ENCODE data around the gene AGFG2. TPM values are rescaled to one million over a fixed set of nuclear protein-coding genes. Genes with fewer than 3 reads are reported as not detected.
A peak's percentile ranks its signal among the peaks of the same experiment; 100 is the strongest.
"Not testable (repeated sequence)": the region's sequence is repeated elsewhere in the genome, so short reads cannot be mapped to it uniquely, and the experiment has no call there.

Gene AGFG2
- total RNA-seq, result 25.5 and 74.2 TPM in 2 replicates

- DNase-seq (ENCODE audit: low read depth in 2 of 2), result peak; percentile 100
These were observed at the start of gene AGFG2 for GRCh38 chr7:100538654-100539435. TSS of gene AGFG2 (plus strand) at chr7:100539203. CDS start at chr7:100539347, 144 bp downstream.

GRCh38 chr7:100489824-100490223 lies 49.2 kb upstream of the AGFG2 start:
- DNase-seq (ENCODE audit: low read depth in 2 of 2), result peak; percentile 78 to 86

GRCh38 chr7:100490483-100491191 lies 48.4 kb upstream of the AGFG2 start:
- DNase-seq (ENCODE audit: low read depth in 2 of 2), result no peak

GRCh38 chr7:100491192-100491578 lies 47.8 kb upstream of the AGFG2 start:
- no peak for DNase-seq (ENCODE audit: low read depth in 2 of 2)

GRCh38 chr7:100492738-100493475 lies 46.1 kb upstream of the AGFG2 start:
- no peak for DNase-seq (ENCODE audit: low read depth in 2 of 2)

- DNase-seq (ENCODE audit: low read depth in 2 of 2), result peak; percentile 52 to 59
These were observed 45.3 kb upstream of the AGFG2 start for GRCh38 chr7:100493476-100494264.

GRCh38 chr7:100496509-100496908 lies 42.5 kb upstream of the AGFG2 start:
- DNase-seq (ENCODE audit: low read depth in 2 of 2), result no peak

- DNase-seq (ENCODE audit: low read depth in 2 of 2), result not testable (repeated sequence)
These were observed 38.3 kb upstream of the AGFG2 start for GRCh38 chr7:100500743-100501142.

GRCh38 chr7:100504031-100504430 lies 35.0 kb upstream of the AGFG2 start:
- not testable (repeated sequence) for DNase-seq (ENCODE audit: low read depth in 2 of 2)

- no peak for DNase-seq (ENCODE audit: low read depth in 2 of 2)
These were observed 34.0 kb upstream of the AGFG2 start for GRCh38 chr7:100504887-100505611.

GRCh38 chr7:100506356-100506923 lies 32.6 kb upstream of the AGFG2 start:
- peak in 1 of 2 donors; percentile 52 for DNase-seq (ENCODE audit: low read depth in 2 of 2)

- DNase-seq (ENCODE audit: low read depth in 2 of 2), result peak; percentile 64 to 91
These were observed 29.8 kb upstream of the AGFG2 start for GRCh38 chr7:100509231-100509630.

GRCh38 chr7:100510437-100511239 lies 28.4 kb upstream of the AGFG2 start:
- no peak for DNase-seq (ENCODE audit: low read depth in 2 of 2)

GRCh38 chr7:100513212-100513810 lies 25.7 kb upstream of the AGFG2 start:
- DNase-seq (ENCODE audit: low read depth in 2 of 2), result no peak

- peak; percentile 68 to 83 for DNase-seq (ENCODE audit: low read depth in 2 of 2)
These were observed 23.9 kb upstream of the AGFG2 start for GRCh38 chr7:100515072-100515532.

- DNase-seq (ENCODE audit: low read depth in 2 of 2), result no peak
These were observed 22.7 kb upstream of the AGFG2 start for GRCh38 chr7:100516135-100516812.

- no peak for DNase-seq (ENCODE audit: low read depth in 2 of 2)
These were observed 21.7 kb upstream of the AGFG2 start for GRCh38 chr7:100517305-100517704.

- no peak for DNase-seq (ENCODE audit: low read depth in 2 of 2)
These were observed 19.4 kb upstream of the AGFG2 start for GRCh38 chr7:100519580-100519979.

All from lung microvascular endothelial cell (primary cell).